HG02588 (cell line): ENCODE data around the gene CHST9.
A peak's percentile ranks its signal among the peaks of the same experiment; 100 is the strongest.
"Not testable (repeated sequence)": the region's sequence is repeated elsewhere in the genome, so short reads cannot be mapped to it uniquely, and the experiment has no call there.

Source experiments
- ATAC-seq: cut with Tn5 transposase; IDR thresholded peaks from one replicate; pipeline ENCODE4 v1.9.1; 2021; ENCODE audit warnings: mild to moderate bottlenecking, moderate library complexity; ENCODE audit not compliant: unreplicated experiment

Gene CHST9

GRCh38 chr18:27108842-27109241 is 76.3 kb downstream of the CHST9 start:
- no peak for ATAC-seq

- no peak for ATAC-seq
These were observed 80.4 kb downstream of the CHST9 start for GRCh38 chr18:27104743-27105142.

GRCh38 chr18:27094621-27095020 is 90.5 kb downstream of the CHST9 start:
- ATAC-seq, result no peak

GRCh38 chr18:27093290-27093689 is 91.8 kb downstream of the CHST9 start:
- ATAC-seq, result not testable (repeated sequence)

GRCh38 chr18:27081701-27082100 is 103.4 kb downstream of the CHST9 start:
- no peak for ATAC-seq

- ATAC-seq, result no peak
These were observed 109.3 kb downstream of the CHST9 start for GRCh38 chr18:27075828-27076227.

- ATAC-seq, result peak; percentile 98
These were observed 111.7 kb downstream of the CHST9 start for GRCh38 chr18:27073404-27073830.

- no peak for ATAC-seq
These were observed 120.4 kb downstream of the CHST9 start for GRCh38 chr18:27064673-27065072.

- no peak for ATAC-seq
These were observed 122.3 kb downstream of the CHST9 start for GRCh38 chr18:27062802-27063201.

GRCh38 chr18:27061488-27062095 is 123.5 kb downstream of the CHST9 start:
- ATAC-seq, result no peak

GRCh38 chr18:27057519-27058234 is 127.4 kb downstream of the CHST9 start:
- ATAC-seq, result no peak

- no peak for ATAC-seq
These were observed 130.2 kb downstream of the CHST9 start for GRCh38 chr18:27054926-27055325.

- ATAC-seq, result no peak
These were observed 135.1 kb downstream of the CHST9 start for GRCh38 chr18:27049969-27050368.

- ATAC-seq, result no peak
These were observed 139.8 kb downstream of the CHST9 start for GRCh38 chr18:27045342-27045741.

- ATAC-seq, result no peak
These were observed 142.9 kb downstream of the CHST9 start for GRCh38 chr18:27042177-27042576.

GRCh38 chr18:27040796-27041195 is 144.3 kb downstream of the CHST9 start:
- no peak for ATAC-seq

- no peak for ATAC-seq
These were observed 151.4 kb downstream of the CHST9 start for GRCh38 chr18:27033722-27034121.

- ATAC-seq, result no peak
These were observed 154.7 kb downstream of the CHST9 start for GRCh38 chr18:27030421-27030820.

- no peak for ATAC-seq
These were observed 162.6 kb downstream of the CHST9 start for GRCh38 chr18:27022477-27022876.

GRCh38 chr18:27017901-27018500 is 167.1 kb downstream of the CHST9 start:
- peak; percentile 60 for ATAC-seq

GRCh38 chr18:27014841-27015240 is 170.3 kb downstream of the CHST9 start:
- no peak for ATAC-seq

- no peak for ATAC-seq
These were observed 174.3 kb downstream of the CHST9 start for GRCh38 chr18:27010784-27011183.
